HUES48 (cell line): ENCODE measurements around the gene DAGLA.

ENCODE experiments used
- H3K27ac ChIP-seq: one replicate; pipeline ENCODE4 v1.7.0; 2013; ENCODE audit warnings: low read depth, low read length, inconsistent platforms
- H3K27me3 ChIP-seq: 2 replicates; pipeline ENCODE4 v1.6.1; 2013; ENCODE audit warnings: mild to moderate bottlenecking, low read length; ENCODE audit not compliant: control insufficient read depth, insufficient read depth
- H3K36me3 ChIP-seq: 2 replicates; pipeline ENCODE4 v1.6.1; 2013; ENCODE audit warnings: low read length; ENCODE audit not compliant: control insufficient read depth, insufficient read depth
- H3K4me1 ChIP-seq: 2 replicates; pipeline ENCODE4 v1.6.1; 2013; ENCODE audit warnings: mild to moderate bottlenecking, low read length; ENCODE audit not compliant: control insufficient read depth, insufficient read depth
- H3K4me3 ChIP-seq: 2 replicates; pipeline ENCODE4 v1.5.1; 2013; ENCODE audit warnings: mild to moderate bottlenecking, low read depth, low read length
- H3K9ac ChIP-seq: 2 replicates; pipeline ENCODE4 v1.6.1; 2013; ENCODE audit warnings: mild to moderate bottlenecking, low read depth, low read length, moderate library complexity
- H3K9me3 ChIP-seq: 2 replicates; pipeline ENCODE4 v1.6.1; 2013; ENCODE audit warnings: low read length; ENCODE audit not compliant: control insufficient read depth, insufficient read depth

Gene DAGLA

GRCh38 chr11:61769169-61769920 is 89.2 kb downstream of the DAGLA start:
- no peaks in the 10 kb centered on the region for H3K27me3 ChIP-seq
- no peak overlapping the region for H3K4me3 ChIP-seq
- peaks cover 13% of the 10 kb centered on the region; the same call in 1 of the 2 replicates for H3K4me1 ChIP-seq
- H3K9ac ChIP-seq = no peak overlapping the region
- no peak overlapping the region for H3K27ac ChIP-seq
- H3K9me3 ChIP-seq = no peaks in the 10 kb centered on the region
- H3K36me3 ChIP-seq = no peaks in the 10 kb centered on the region

GRCh38 chr11:61769946-61770683 is 89.9 kb downstream of the DAGLA start:
- Histone ChIP-seq H3K27ac (no peak overlapping the region), H3K27me3 (no peaks in the 10 kb centered on the region), H3K9me3 (no peaks in the 10 kb centered on the region), H3K36me3 (no peaks in the 10 kb centered on the region), H3K4me1 (peaks cover 13% of the 10 kb centered on the region; the same call in 1 of the 2 replicates), H3K4me3 (no peak overlapping the region), H3K9ac (no peak overlapping the region)

GRCh38 chr11:61771195-61771894 is 91.2 kb downstream of the DAGLA start:
- Histone ChIP-seq H3K9me3 (no peaks in the 10 kb centered on the region), H3K9ac (no peak overlapping the region; the same call in 1 of the 2 replicates), H3K27me3 (no peaks in the 10 kb centered on the region), H3K36me3 (no peaks in the 10 kb centered on the region), H3K4me1 (peaks cover 13% of the 10 kb centered on the region; the same call in 1 of the 2 replicates), H3K27ac (no peak overlapping the region), H3K4me3 (no peak overlapping the region)

- Histone ChIP-seq H3K4me1 (peaks cover 18% of the 10 kb centered on the region; the same call in 1 of the 2 replicates), H3K27me3 (no peaks in the 10 kb centered on the region), H3K36me3 (no peaks in the 10 kb centered on the region), H3K4me3 (no peak overlapping the region), H3K27ac (no peak overlapping the region), H3K9me3 (no peaks in the 10 kb centered on the region), H3K9ac (no peak overlapping the region; the same call in 1 of the 2 replicates)
These were observed 91.8 kb downstream of the DAGLA start for GRCh38 chr11:61771985-61772455.

GRCh38 chr11:61773356-61773755 is 93.2 kb downstream of the DAGLA start:
- H3K36me3 ChIP-seq = no peaks in the 10 kb centered on the region
- no peaks in the 10 kb centered on the region for H3K27me3 ChIP-seq
- H3K4me1 ChIP-seq = peaks cover 19% of the 10 kb centered on the region; the same call in 1 of the 2 replicates
- H3K9me3 ChIP-seq = no peaks in the 10 kb centered on the region
- H3K9ac ChIP-seq = no peak overlapping the region
- H3K27ac ChIP-seq = no peak overlapping the region
- no peak overlapping the region for H3K4me3 ChIP-seq

- H3K4me1 ChIP-seq = peaks cover 19% of the 10 kb centered on the region; the same call in 1 of the 2 replicates
- no peak overlapping the region for H3K9ac ChIP-seq
- no peak overlapping the region for H3K4me3 ChIP-seq
- H3K27me3 ChIP-seq = no peaks in the 10 kb centered on the region
- H3K36me3 ChIP-seq = no peaks in the 10 kb centered on the region
- no peak overlapping the region for H3K27ac ChIP-seq
- H3K9me3 ChIP-seq = no peaks in the 10 kb centered on the region
These were observed 93.6 kb downstream of the DAGLA start for GRCh38 chr11:61773809-61774208.

- no peaks in the 10 kb centered on the region for H3K9me3 ChIP-seq
- no peak overlapping the region for H3K9ac ChIP-seq
- no peaks in the 10 kb centered on the region for H3K27me3 ChIP-seq
- no peak overlapping the region for H3K27ac ChIP-seq
- H3K36me3 ChIP-seq = no peaks in the 10 kb centered on the region
- H3K4me3 ChIP-seq = no peak overlapping the region
- peaks cover 16% of the 10 kb centered on the region; the same call in 1 of the 2 replicates for H3K4me1 ChIP-seq
These were observed 94.2 kb downstream of the DAGLA start for GRCh38 chr11:61774411-61774810.

GRCh38 chr11:61775106-61775505 is 94.9 kb downstream of the DAGLA start:
- Histone ChIP-seq H3K27ac (no peak overlapping the region), H3K9me3 (no peaks in the 10 kb centered on the region), H3K9ac (no peak overlapping the region), H3K36me3 (no peaks in the 10 kb centered on the region), H3K4me3 (no peak overlapping the region), H3K27me3 (no peaks in the 10 kb centered on the region), H3K4me1 (peaks cover 10% of the 10 kb centered on the region; the same call in 1 of the 2 replicates)

- H3K9ac ChIP-seq = no peak overlapping the region
- H3K27me3 ChIP-seq = no peaks in the 10 kb centered on the region
- H3K4me1 ChIP-seq = peaks cover 10% of the 10 kb centered on the region; the same call in 1 of the 2 replicates
- H3K9me3 ChIP-seq = no peaks in the 10 kb centered on the region
- no peak overlapping the region for H3K27ac ChIP-seq
- no peaks in the 10 kb centered on the region for H3K36me3 ChIP-seq
- H3K4me3 ChIP-seq = no peak overlapping the region
These were observed 95.7 kb downstream of the DAGLA start for GRCh38 chr11:61775606-61776554.

- H3K4me1 ChIP-seq = peaks cover 10% of the 10 kb centered on the region; the same call in 1 of the 2 replicates
- H3K4me3 ChIP-seq = no peak overlapping the region
- no peaks in the 10 kb centered on the region for H3K36me3 ChIP-seq
- H3K9ac ChIP-seq = no peak overlapping the region
- H3K27ac ChIP-seq = no peak overlapping the region
- H3K9me3 ChIP-seq = no peaks in the 10 kb centered on the region
- H3K27me3 ChIP-seq = no peaks in the 10 kb centered on the region
These were observed 96.4 kb downstream of the DAGLA start for GRCh38 chr11:61776561-61777075.
